Kidney (tissue), 14 donors: Measurements from ENCODE around the gene EFCAB7. TPM values are rescaled to one million over a fixed set of nuclear protein-coding genes. Genes with fewer than 3 reads are reported as not detected.

Experiments
- DNase-seq, 5 donors: peaks; one replicate each; pipeline ENCODE4 v3.0.0-alpha.2; 2013 to 2020
- FAIRE-seq: peaks from 2 replicates; lab custom pipeline; 2012; peaks lifted over from hg19 to GRCh38; lab: Jason Lieb, UNC
- H3K27ac ChIP-seq, 2 donors: one replicate each; pipeline ENCODE4 v1.7.0; 2013; ENCODE audit warnings: low read depth in 2 of 2, low read length in 2 of 2, inconsistent platforms in 1 of 2
- H3K27me3 ChIP-seq: one replicate; pipeline ENCODE4 v1.7.1; 2013; ENCODE audit warnings: low read length, inconsistent platforms; ENCODE audit not compliant: control insufficient read depth, insufficient read depth
- H3K36me3 ChIP-seq, 3 donors: one replicate each; pipeline versions ENCODE4 v1.7.0 to v1.7.1; 2013; ENCODE audit warnings: low read length in 3 of 3, control low read depth in 1 of 3, inconsistent platforms in 1 of 3; ENCODE audit not compliant: insufficient read depth in 3 of 3, control insufficient read depth in 2 of 3
- H3K4me1 ChIP-seq, 3 donors: one replicate each; pipeline versions ENCODE4 v1.7.0 to v1.7.1; 2013; ENCODE audit warnings: low read length in 3 of 3, inconsistent platforms in 1 of 3, low read depth in 1 of 3; ENCODE audit not compliant: control insufficient read depth in 2 of 3, insufficient read depth in 2 of 3
- H3K4me3 ChIP-seq, 3 donors: one replicate each; pipeline versions ENCODE4 v1.7.0 to v1.8.1; 2013; ENCODE audit warnings: low read length in 3 of 3, control low read depth in 1 of 3, inconsistent platforms in 1 of 3
- H3K9ac ChIP-seq, 3 donors: one replicate each; pipeline versions ENCODE4 v1.7.0 to v1.7.1; 2013; ENCODE audit warnings: low read length in 3 of 3, control low read depth in 1 of 3, inconsistent platforms in 1 of 3
- H3K9me3 ChIP-seq, 3 donors: one replicate each; pipeline versions ENCODE4 v1.7.0 to v1.7.1; 2013; ENCODE audit warnings: low read length in 3 of 3, control low read depth in 1 of 3, inconsistent platforms in 1 of 3; ENCODE audit not compliant: control insufficient read depth in 2 of 3, insufficient read depth in 1 of 3
- intact Hi-C: fragments of 100-400 bp; cut with DNase I; formaldehyde crosslinking; loops from one replicate; pipeline ENCODE4 v1.11.1; 2022
- polyA plus RNA-seq: library from polyadenylated mRNA; stranded (reverse); fragments of 350-450 nt; fragmentation: Illumina TruSeq; extraction: RNeasy Lipid Tissue Mini Kit (QIAGEN cat#74804); gene quantifications from one replicate; pipeline ENCODE4 v1.2.3, GENCODE V29; 2014; ENCODE audit warnings: low read depth, low replicate concordance; ENCODE audit not compliant: insufficient read depth
- total RNA-seq: library from RNA; stranded (reverse); fragmentation: NEBNext Ultra II Directional; extraction: Animal tissue kit (Norgen Biotek cat#: 25700); gene quantifications from one replicate; pipeline ENCODE4 v1.2.1, GENCODE V29; 2021
- TF ChIP-seq, protein P1 (sequence below): IDR thresholded peaks from 3 replicates; pipeline ENCODE4 v1.5.1; 2012; ENCODE audit warnings: mild to moderate bottlenecking, moderate library complexity, borderline replicate concordance; ENCODE audit not compliant: insufficient read depth; ENCODE audit errors: extremely low read depth
- donor health status: control.
- donor health status: control.
- donor health status: control.
- donor health status: control.
- donor health status: control.
- donor health status: DM: yes; HTN: yes; CAD: no.
- donor health status: Normal renal cell carcinoma (clear cell type).

Gene EFCAB7
- total and polyA plus RNA-seq, 2 donors from 2014 or later: 5.1 to 9.6 TPM

DNA sequence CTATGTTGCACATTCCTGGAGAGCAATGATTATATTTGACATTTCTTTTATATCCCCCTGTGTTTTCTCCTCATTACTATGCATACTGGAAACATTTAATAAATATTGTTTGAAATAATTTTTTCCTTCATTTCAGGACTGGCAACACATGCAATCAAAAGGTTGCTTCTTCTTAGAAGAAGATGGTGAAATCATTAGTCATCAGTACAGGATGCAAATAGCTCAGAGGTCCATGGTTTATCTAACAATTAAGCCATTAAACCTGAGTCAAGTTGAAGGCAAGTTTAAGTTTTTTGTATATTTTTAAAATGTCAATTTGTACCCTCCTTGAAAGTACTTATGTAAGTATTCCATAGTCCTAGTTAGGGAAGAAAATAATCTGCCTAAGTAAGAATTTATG is 22.5 kb downstream of the EFCAB7 start:
- H3K4me3 ChIP-seq: no peak overlapping the region
- intact Hi-C loops: no loop called here
- no peaks in the 10 kb centered on the region for H3K27me3 ChIP-seq
- H3K9me3 ChIP-seq: no peaks in the 10 kb centered on the region
- no peak overlapping the region for H3K9ac ChIP-seq
- H3K36me3 ChIP-seq: peaks cover 0 to 6% (median 0%) of the 10 kb centered on the region in 3 donors
- DNase-seq: no peak
- FAIRE-seq: no peak
- H3K4me1 ChIP-seq: no peaks in the 10 kb centered on the region
- TF ChIP-seq, protein P1, sequence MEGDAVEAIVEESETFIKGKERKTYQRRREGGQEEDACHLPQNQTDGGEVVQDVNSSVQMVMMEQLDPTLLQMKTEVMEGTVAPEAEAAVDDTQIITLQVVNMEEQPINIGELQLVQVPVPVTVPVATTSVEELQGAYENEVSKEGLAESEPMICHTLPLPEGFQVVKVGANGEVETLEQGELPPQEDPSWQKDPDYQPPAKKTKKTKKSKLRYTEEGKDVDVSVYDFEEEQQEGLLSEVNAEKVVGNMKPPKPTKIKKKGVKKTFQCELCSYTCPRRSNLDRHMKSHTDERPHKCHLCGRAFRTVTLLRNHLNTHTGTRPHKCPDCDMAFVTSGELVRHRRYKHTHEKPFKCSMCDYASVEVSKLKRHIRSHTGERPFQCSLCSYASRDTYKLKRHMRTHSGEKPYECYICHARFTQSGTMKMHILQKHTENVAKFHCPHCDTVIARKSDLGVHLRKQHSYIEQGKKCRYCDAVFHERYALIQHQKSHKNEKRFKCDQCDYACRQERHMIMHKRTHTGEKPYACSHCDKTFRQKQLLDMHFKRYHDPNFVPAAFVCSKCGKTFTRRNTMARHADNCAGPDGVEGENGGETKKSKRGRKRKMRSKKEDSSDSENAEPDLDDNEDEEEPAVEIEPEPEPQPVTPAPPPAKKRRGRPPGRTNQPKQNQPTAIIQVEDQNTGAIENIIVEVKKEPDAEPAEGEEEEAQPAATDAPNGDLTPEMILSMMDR: no peak
- H3K27ac ChIP-seq: no peak overlapping the region

DNA sequence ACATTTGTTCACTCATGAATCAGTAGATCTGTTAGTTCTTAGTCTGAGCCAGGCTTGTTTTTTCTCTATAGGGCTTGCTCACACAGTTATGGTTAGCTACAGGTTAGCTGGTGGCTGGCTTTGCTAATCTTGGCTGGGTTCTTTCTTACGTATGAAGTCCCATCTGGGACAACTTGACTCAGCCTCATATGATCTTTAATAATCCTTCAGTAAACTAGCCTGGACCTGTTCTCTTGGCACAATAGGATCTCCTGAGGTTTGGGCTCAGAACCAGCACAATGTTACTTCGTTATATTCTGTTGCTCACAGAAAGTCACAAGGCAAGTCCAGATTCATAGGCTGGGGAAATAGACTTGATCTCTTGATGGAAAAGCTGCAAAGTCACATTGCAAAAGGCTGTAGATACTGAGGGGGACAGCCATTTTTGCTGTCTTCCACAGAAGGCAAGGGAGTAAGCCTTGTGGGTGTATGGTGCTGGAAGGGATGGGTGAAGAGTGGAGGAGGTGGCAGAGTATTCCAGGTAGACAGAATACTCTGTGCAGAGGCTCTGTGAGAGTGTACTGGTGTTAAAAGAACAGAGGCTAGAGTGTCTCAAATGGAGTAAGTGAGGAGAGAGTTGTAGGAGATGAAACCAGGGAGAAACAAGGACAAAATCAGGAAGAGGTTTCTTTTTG is 24.4 kb downstream of the EFCAB7 start:
- TF ChIP-seq, protein P1: no peak
- H3K4me1 ChIP-seq: no peaks in the 10 kb centered on the region
- DNase-seq: no peak
- H3K27me3 ChIP-seq: no peaks in the 10 kb centered on the region
- no peak overlapping the region for H3K9ac ChIP-seq
- H3K36me3 ChIP-seq: peaks cover 0 to 4% (median 0%) of the 10 kb centered on the region in 3 donors
- H3K9me3 ChIP-seq: no peaks in the 10 kb centered on the region
- no peak overlapping the region for H3K27ac ChIP-seq
- intact Hi-C loops: no loop called here
- no peak overlapping the region for H3K4me3 ChIP-seq
- no peak for FAIRE-seq

DNA sequence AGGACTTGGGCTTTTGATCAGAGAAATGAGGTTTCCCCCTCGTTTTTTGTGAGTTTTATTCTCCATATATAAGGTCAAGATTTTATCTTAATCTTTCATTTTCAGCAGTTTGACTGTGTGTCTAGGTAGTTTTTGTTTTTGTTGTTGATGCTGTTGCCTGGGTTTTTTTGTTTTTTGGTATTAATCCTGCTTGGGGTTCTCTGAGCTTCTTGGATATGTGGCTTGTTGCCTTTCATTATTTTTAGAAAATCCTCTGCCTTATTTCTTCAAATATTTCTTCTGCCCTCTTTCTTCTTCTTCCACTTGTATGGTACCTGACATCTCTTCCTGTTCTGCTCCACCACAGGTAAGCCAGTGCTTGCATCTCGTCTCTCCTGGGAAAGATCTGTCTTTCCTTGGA is 25.0 kb downstream of the EFCAB7 start:
- no peaks in the 10 kb centered on the region for H3K27me3 ChIP-seq
- H3K4me1 ChIP-seq: no peaks in the 10 kb centered on the region
- intact Hi-C loops: no loop called here
- H3K27ac ChIP-seq: no peak overlapping the region
- no peak overlapping the region for H3K9ac ChIP-seq
- H3K9me3 ChIP-seq: no peaks in the 10 kb centered on the region
- TF ChIP-seq, protein P1: no peak
- no peak overlapping the region for H3K4me3 ChIP-seq
- peaks cover 0 to 4% (median 0%) of the 10 kb centered on the region in 3 donors for H3K36me3 ChIP-seq
- FAIRE-seq (no peak), DNase-seq (no peak)

DNA sequence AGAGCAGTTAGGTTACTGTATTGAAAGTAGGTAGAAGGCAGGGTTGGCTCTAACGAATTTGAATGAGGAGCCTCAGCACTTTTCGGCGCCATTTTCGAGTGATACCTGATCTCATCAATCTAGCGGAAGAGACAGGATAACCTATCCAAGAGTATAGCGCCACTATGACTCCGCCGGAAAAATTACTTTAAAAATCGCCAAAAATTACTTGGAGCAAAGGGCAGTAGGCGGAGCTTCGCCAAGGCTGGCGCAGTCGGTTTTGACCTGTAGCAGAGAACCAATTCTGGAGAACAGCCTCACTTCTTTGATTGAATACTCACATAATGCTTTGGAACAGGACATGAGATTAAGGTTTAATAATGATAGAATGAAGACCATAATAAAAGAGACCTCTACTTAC is 25.6 kb downstream of the EFCAB7 start:
- Histone ChIP-seq H3K9ac (no peak overlapping the region), H3K36me3 (peaks cover 0 to 4% (median 0%) of the 10 kb centered on the region in 3 donors), H3K4me1 (no peaks in the 10 kb centered on the region), H3K27me3 (no peaks in the 10 kb centered on the region), H3K4me3 (no peak overlapping the region), H3K27ac (no peak overlapping the region), H3K9me3 (no peaks in the 10 kb centered on the region)
- TF ChIP-seq, protein P1: no peak
- no peak for DNase-seq
- FAIRE-seq: no peak
- intact Hi-C loops: no loop called here
